Neural progenitor cell (in vitro differentiated cells): ENCODE measurements around the gene ZRANB3.

Experiments used
- EZH2 ChIP-seq: fragments of 200-600 bp; sonication (generic); IDR thresholded peaks from 2 replicates; pipeline ENCODE4 v1.6.1; 2017; ENCODE audit warnings: antibody characterized with exemption, mild to moderate bottlenecking, moderate library complexity
- EZH2phosphoT487 ChIP-seq: fragments of 200-600 bp; sonication (generic); IDR thresholded peaks from 2 replicates; pipeline ENCODE4 v1.6.1; 2017; ENCODE audit warnings: antibody characterized with exemption
- TF ChIP-seq, protein P1 (sequence below): fragments of 200-600 bp; sonication (generic); IDR thresholded peaks from 2 replicates; pipeline ENCODE4 v1.5.1; 2017; ENCODE audit warnings: antibody characterized with exemption, mild to moderate bottlenecking

DNA sequence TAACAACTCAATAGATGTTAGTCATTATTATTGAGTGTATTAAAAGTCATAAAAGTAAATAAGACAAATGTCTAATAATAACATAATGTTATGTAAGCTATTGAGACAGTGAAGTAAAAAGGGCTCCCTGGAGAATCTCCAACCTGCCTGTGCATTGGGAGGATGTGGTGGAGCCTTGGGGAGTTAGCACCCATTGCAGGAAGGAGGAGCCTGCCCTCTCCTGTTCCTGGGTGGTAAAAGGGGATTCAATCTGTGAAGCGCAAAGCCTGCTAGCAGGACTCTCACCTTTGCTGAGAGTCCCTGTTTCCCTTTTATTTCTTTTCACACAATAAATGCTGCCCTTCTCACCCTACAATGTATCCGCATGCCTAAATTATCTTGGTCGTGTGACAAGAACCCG, 272.8 kb downstream of the ZRANB3 start:
- TF ChIP-seq, protein P1, sequence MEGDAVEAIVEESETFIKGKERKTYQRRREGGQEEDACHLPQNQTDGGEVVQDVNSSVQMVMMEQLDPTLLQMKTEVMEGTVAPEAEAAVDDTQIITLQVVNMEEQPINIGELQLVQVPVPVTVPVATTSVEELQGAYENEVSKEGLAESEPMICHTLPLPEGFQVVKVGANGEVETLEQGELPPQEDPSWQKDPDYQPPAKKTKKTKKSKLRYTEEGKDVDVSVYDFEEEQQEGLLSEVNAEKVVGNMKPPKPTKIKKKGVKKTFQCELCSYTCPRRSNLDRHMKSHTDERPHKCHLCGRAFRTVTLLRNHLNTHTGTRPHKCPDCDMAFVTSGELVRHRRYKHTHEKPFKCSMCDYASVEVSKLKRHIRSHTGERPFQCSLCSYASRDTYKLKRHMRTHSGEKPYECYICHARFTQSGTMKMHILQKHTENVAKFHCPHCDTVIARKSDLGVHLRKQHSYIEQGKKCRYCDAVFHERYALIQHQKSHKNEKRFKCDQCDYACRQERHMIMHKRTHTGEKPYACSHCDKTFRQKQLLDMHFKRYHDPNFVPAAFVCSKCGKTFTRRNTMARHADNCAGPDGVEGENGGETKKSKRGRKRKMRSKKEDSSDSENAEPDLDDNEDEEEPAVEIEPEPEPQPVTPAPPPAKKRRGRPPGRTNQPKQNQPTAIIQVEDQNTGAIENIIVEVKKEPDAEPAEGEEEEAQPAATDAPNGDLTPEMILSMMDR: peak; percentile 16
- no peak for TF ChIP-seq EZH2
- no peak for TF ChIP-seq EZH2phosphoT487
